Measurements from ENCODE around the gene DNAJC1. TPM values are rescaled to one million over a fixed set of nuclear protein-coding genes. Genes with fewer than 3 reads are reported as not detected.

Gene DNAJC1
- total and polyA plus RNA-seq, 2 of the 8 experiments (the other 6 are each of a cell fraction or from before 2014, with no cell fraction given) = 6.8 to 14.8 TPM

- TF ChIP-seq, protein P1, sequence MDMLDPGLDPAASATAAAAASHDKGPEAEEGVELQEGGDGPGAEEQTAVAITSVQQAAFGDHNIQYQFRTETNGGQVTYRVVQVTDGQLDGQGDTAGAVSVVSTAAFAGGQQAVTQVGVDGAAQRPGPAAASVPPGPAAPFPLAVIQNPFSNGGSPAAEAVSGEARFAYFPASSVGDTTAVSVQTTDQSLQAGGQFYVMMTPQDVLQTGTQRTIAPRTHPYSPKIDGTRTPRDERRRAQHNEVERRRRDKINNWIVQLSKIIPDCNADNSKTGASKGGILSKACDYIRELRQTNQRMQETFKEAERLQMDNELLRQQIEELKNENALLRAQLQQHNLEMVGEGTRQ (IDR thresholded peaks at IDR 0.05; ENCODE audit: low read length) = no peak
- TF ChIP-seq, protein P2, sequence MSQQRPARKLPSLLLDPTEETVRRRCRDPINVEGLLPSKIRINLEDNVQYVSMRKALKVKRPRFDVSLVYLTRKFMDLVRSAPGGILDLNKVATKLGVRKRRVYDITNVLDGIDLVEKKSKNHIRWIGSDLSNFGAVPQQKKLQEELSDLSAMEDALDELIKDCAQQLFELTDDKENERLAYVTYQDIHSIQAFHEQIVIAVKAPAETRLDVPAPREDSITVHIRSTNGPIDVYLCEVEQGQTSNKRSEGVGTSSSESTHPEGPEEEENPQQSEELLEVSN (IDR thresholded peaks at IDR 0.05) = no peak
- TF ChIP-seq ATF3 (IDR thresholded peaks at IDR 0.05; ENCODE audit: insufficient read depth, low read depth, low read length) = no peak
- TF ChIP-seq EP300 (IDR thresholded peaks at IDR 0.05; ENCODE audit: borderline replicate concordance in 1 of 2, low read depth in 2 of 2, low read length in 2 of 2) = no peak
- TF ChIP-seq SIN3A (conservative IDR thresholded peaks at IDR 0.05 in 1 of 2, IDR thresholded peaks at IDR 0.05 in 1 of 2; ENCODE audit: low read depth in 1 of 2, low read length in 2 of 2) = no peak
- no peak for TF ChIP-seq CREB1 (IDR thresholded peaks at IDR 0.05)
- no peak for TF ChIP-seq PHF8 (conservative IDR thresholded peaks at IDR 0.05; ENCODE audit: low read depth, low read length)
Measured at GRCh38 chr10:21776883-21777282, 226.6 kb downstream of the DNAJC1 start (continued).
